ENCODE results near the gene USP25. TPM values are rescaled to one million over a fixed set of nuclear protein-coding genes. Genes with fewer than 3 reads are reported as not detected.

The USP25 gene
- total RNA-seq, 2 experiments from 2014 or later, result 34.1 to 34.6 TPM

DNA sequence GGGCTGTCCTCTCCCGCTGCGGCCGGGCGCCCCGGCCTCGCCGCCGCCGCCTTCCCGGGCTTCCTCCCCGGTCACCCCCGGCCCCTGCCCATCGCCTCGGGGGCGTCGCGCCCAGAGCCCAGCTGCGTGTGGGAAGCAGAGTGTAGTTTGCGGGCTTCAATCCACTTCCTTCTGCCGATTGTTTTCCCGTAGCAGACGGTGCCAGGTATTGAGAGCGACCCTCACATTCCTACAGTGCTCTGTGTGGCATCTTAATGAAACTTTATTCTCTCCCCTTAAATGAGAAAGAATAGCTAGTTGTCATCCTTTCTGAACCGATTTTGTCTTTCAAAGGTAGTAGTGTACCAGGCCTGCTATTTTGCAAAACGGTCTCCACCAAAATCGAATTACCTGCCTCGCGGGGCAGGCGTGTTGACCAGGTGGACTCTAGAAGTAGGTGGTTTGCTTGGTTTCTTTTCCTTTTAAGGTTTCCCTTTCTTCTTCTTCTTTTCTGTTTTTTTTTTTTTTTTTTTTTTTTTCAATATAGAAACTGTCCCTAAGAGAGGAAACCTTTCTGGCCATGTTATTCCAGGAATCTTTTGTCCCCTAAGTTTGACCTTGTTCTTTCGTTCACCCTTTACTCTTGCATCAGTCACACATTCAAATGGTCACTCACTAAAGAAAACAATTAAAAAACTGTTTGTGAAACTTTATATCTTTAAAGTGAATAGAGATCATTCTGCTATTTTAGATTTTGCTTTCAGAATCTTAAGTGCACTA is 881 bp downstream of the USP25 start:
- Mint-ChIP-seq H3K4me3 (peak overlapping the region; percentile 94), H3K9me3 (no peaks in the 10 kb centered on the region), H3K27me3 (peaks cover 2% of the 10 kb centered on the region), H3K4me1 (ENCODE audit: low read depth) (peaks cover 27% of the 10 kb centered on the region), H3K36me3 (ENCODE audit: low read depth) (peaks cover 3% of the 10 kb centered on the region), H3K27ac (peak overlapping the region; percentile 90)
- intact Hi-C loops (cut with micrococcal nuclease), result loop anchor here (5.0 to 10.0 kb wide), 4 partner anchors 67 to 1346 kb away; partner anchors contain the start of gene HSPA13
- ChIA-PET POLR2A (interaction anchor here (1.1 to 1.5 kb wide), 2 partner anchors 19 to 30 kb away, joined by 3 to 5 read pairs; no protein-coding TSS in a partner anchor), CTCF (interaction anchor here (0.6 to 1.1 kb wide), 2 partner anchors 90 to 96 kb away, joined by 3 to 5 read pairs; no protein-coding TSS in a partner anchor)
- ATAC-seq (peak; percentile 2), DNase-seq (no peak)
- TF ChIP-seq CTCF (IDR thresholded peaks at IDR 0.05), result no peak

GRCh38 chr21:15731243-15731613 is 1.4 kb downstream of the USP25 start:
- H3K27me3 Mint-ChIP-seq, result peaks cover 2% of the 10 kb centered on the region
- ATAC-seq (no peak), DNase-seq (no peak)
- H3K9me3 Mint-ChIP-seq, result no peaks in the 10 kb centered on the region
- intact Hi-C loops (cut with micrococcal nuclease), result loop anchor here (5.0 to 10.0 kb wide), 4 partner anchors 66 to 1346 kb away; partner anchors contain the start of gene HSPA13
- peaks cover 3% of the 10 kb centered on the region for H3K36me3 Mint-ChIP-seq (ENCODE audit: low read depth)
- H3K4me1 Mint-ChIP-seq (ENCODE audit: low read depth), result peaks cover 33% of the 10 kb centered on the region
- ChIA-PET CTCF (interaction anchor here (1.1 kb wide), 1 partner anchor 95 kb away, joined by 5 read pairs; no protein-coding TSS in a partner anchor), POLR2A (interaction anchor here (1.1 to 1.5 kb wide), 2 partner anchors 18 to 29 kb away, joined by 3 to 5 read pairs; no protein-coding TSS in a partner anchor)
- H3K4me3 Mint-ChIP-seq, result peak overlapping the region; percentile 94
- TF ChIP-seq CTCF (IDR thresholded peaks at IDR 0.05), result no peak
- H3K27ac Mint-ChIP-seq, result peak overlapping the region; percentile 90

- DNase-seq (peak; percentile 27), ATAC-seq (peak; percentile 43)
- Mint-ChIP-seq H3K4me3 (peak overlapping the region; percentile 94), H3K9me3 (no peaks in the 10 kb centered on the region), H3K4me1 (ENCODE audit: low read depth) (peaks cover 42% of the 10 kb centered on the region), H3K27ac (peak overlapping the region; percentile 84), H3K27me3 (peaks cover 2% of the 10 kb centered on the region), H3K36me3 (ENCODE audit: low read depth) (peaks cover 5% of the 10 kb centered on the region)
- no peak for TF ChIP-seq CTCF (IDR thresholded peaks at IDR 0.05)
- ChIA-PET CTCF (interaction anchor here (1.2 to 1.3 kb wide), 2 partner anchors 12 to 94 kb away, joined by 3 to 4 read pairs; no protein-coding TSS in a partner anchor), POLR2A (interaction anchor here (2.2 kb wide), 1 partner anchor 10 kb away, joined by 11 read pairs; no protein-coding TSS in a partner anchor)
- intact Hi-C loops (cut with micrococcal nuclease), result loop anchor here (5.0 to 10.0 kb wide), 4 partner anchors 65 to 1348 kb away; partner anchors contain the start of gene HSPA13
These were observed 2.7 kb downstream of the USP25 start for GRCh38 chr21:15732290-15732995.

- CTCF ChIA-PET, result interaction anchor here (1.2 to 1.3 kb wide), 2 partner anchors 12 to 93 kb away, joined by 3 to 4 read pairs; no protein-coding TSS in a partner anchor
- peak overlapping the region; percentile 84 for H3K27ac Mint-ChIP-seq
These were observed 3.2 kb downstream of the USP25 start for GRCh38 chr21:15732996-15733329.

More at GRCh38 chr21:15732996-15733329, 3.2 kb downstream of the USP25 start:
- H3K4me3 Mint-ChIP-seq, result peak overlapping the region; percentile 72
- intact Hi-C loops (cut with micrococcal nuclease), result loop anchor here (5.0 to 10.0 kb wide), 4 partner anchors 64 to 1348 kb away; partner anchors contain the start of gene HSPA13
- H3K36me3 Mint-ChIP-seq (ENCODE audit: low read depth), result peaks cover 6% of the 10 kb centered on the region
- peaks cover 2% of the 10 kb centered on the region for H3K27me3 Mint-ChIP-seq
- ATAC-seq, result no peak
- no peak for DNase-seq
- peaks cover 46% of the 10 kb centered on the region for H3K4me1 Mint-ChIP-seq (ENCODE audit: low read depth)
- POLR2A ChIA-PET, result interaction anchor here (2.2 kb wide), 1 partner anchor 9 kb away, joined by 11 read pairs; no protein-coding TSS in a partner anchor
- no peaks in the 10 kb centered on the region for H3K9me3 Mint-ChIP-seq
- no peak for TF ChIP-seq CTCF (IDR thresholded peaks at IDR 0.05)

Measured in activated CD8-positive, alpha-beta T cell treated with anti-CD3 and anti-CD28 coated beads for 36 hours (primary cell).